ENCODE results near the gene MSANTD2.

MSANTD2 gene

DNA sequence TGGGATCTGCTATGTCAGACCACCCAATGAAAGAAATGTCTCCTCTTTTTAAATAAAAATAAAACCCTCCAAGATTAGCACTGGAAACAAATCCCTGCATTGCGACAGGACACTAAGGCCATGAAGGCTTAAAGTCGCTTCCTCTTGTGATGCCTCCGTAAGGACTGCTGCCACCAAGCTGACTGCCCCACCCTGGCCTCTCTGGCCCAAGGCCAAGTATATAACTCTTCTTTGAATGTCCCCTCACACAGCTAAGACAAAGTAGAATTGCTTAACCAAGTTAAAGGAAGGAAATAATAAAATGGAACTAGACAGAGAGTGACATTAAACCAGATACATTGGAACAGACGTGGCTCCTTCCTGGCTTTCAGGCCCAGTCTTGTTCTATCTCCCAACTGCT lies 68.0 kb downstream of the MSANTD2 start:
- TF ChIP-seq, protein P1, sequence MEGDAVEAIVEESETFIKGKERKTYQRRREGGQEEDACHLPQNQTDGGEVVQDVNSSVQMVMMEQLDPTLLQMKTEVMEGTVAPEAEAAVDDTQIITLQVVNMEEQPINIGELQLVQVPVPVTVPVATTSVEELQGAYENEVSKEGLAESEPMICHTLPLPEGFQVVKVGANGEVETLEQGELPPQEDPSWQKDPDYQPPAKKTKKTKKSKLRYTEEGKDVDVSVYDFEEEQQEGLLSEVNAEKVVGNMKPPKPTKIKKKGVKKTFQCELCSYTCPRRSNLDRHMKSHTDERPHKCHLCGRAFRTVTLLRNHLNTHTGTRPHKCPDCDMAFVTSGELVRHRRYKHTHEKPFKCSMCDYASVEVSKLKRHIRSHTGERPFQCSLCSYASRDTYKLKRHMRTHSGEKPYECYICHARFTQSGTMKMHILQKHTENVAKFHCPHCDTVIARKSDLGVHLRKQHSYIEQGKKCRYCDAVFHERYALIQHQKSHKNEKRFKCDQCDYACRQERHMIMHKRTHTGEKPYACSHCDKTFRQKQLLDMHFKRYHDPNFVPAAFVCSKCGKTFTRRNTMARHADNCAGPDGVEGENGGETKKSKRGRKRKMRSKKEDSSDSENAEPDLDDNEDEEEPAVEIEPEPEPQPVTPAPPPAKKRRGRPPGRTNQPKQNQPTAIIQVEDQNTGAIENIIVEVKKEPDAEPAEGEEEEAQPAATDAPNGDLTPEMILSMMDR (IDR thresholded peaks at IDR 0.05; ENCODE audit: insufficient read depth, low read length, missing control alignments): no peak
- ChIA-PET CTCF (interaction anchor here (1.9 kb wide), 1 partner anchor 63 kb away, joined by 5 read pairs; no protein-coding TSS in a partner anchor), POLR2A (no interaction called here)
- DNase-seq (ENCODE audit: low read depth, low spot score): no peak
- H3K4me3 ChIP-seq (ENCODE audit: low read depth, low read length): no peak overlapping the region

DNA sequence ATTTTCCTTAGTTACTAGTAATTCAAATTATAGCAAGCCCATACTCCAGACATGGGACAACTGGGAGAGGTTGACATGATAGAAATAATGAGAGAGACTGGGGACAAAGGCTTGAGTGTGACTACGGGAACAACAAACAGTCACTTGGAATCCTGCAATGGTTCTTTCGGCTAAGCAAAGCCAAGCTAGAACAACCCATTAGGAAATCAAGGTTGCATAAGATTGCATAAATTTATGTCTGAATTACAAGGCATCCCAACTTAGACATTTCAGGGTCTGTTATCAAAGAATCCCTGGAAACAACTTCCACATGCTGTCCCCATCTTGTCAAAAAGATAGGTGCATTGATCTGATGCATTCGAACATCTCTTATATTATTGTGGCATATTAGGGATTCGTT lies 70.6 kb downstream of the MSANTD2 start:
- ChIA-PET CTCF (no interaction called here), POLR2A (no interaction called here)
- no peak overlapping the region for H3K4me3 ChIP-seq (ENCODE audit: low read depth, low read length)
- no peak for DNase-seq (ENCODE audit: low read depth, low spot score)
- TF ChIP-seq, protein P1 (IDR thresholded peaks at IDR 0.05; ENCODE audit: insufficient read depth, low read length, missing control alignments): no peak

DNA sequence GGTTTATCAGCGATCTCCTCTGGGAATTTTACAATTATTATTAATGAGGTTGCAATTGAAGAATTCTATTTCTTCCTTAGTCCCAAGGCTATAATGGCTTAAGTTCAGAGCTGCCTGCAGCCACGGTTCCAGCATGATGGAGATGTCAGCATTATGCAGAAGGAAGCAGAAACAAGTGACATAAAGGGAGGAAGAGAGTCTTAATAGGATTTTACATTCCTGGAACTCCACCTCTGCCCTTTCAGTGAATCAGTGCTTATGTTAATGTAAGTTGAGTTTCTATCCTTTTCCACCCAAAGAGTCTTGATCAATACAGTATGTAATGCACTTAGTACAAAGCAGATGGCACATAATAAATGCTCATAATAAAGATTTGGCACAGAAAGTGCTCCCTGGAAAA lies 72.1 kb downstream of the MSANTD2 start:
- no peak for DNase-seq (ENCODE audit: low read depth, low spot score)
- POLR2A ChIA-PET: no interaction called here
- CTCF ChIA-PET: no interaction called here
- H3K4me3 ChIP-seq (ENCODE audit: low read depth, low read length): no peak overlapping the region
- TF ChIP-seq, protein P1 (IDR thresholded peaks at IDR 0.05; ENCODE audit: insufficient read depth, low read length, missing control alignments): no peak

DNA sequence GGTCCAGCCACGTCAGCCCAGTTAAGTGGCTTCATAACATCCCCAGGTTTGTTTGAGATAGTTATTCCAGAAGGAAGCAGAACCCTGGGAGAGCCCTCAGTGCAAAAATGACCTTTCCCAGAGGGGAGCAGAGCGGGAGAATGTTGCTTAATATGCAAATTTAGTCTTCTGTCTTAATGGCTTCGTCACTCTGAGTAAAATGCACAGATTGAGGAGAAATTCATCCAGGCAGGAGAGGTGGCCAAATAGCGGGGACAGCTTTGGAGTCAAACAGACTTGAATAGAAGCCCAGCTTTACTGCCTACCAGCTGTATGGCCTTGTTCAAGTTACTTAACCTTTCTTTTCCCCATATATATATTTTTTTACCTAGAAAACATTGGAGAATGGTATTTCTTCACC lies 72.7 kb downstream of the MSANTD2 start:
- TF ChIP-seq, protein P1 (IDR thresholded peaks at IDR 0.05; ENCODE audit: insufficient read depth, low read length, missing control alignments): no peak
- ChIA-PET CTCF (no interaction called here), POLR2A (no interaction called here)
- no peak overlapping the region for H3K4me3 ChIP-seq (ENCODE audit: low read depth, low read length)
- no peak for DNase-seq (ENCODE audit: low read depth, low spot score)

DNA sequence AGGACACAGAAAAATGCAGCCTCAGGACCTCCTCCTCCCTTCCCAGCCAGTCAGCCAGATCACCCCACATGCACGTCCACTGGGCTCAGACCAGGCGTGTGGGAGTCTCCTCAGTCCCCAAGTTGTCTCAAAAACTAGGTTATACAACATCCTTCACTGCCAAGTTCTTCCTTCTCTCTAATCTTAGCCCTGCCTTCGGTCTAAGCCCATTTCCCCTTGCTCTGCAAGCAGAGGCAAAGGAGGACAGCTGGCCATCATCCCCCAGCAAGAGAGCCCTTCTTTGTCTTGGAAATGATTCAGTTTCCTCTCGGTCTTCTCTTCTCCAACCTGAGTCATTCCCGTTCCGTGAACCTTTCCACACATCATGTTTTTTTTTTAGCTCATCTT lies 74.5 kb downstream of the MSANTD2 start:
- no peak for DNase-seq (ENCODE audit: low read depth, low spot score)
- ChIA-PET CTCF (interaction anchor here (1.3 to 2.2 kb wide), 3 partner anchors 8 to 57 kb away, joined by 3 to 5 read pairs (median 3); partner anchors contain the start of gene NRGN), POLR2A (no interaction called here)
- H3K4me3 ChIP-seq (ENCODE audit: low read depth, low read length): no peak overlapping the region
- TF ChIP-seq, protein P1 (IDR thresholded peaks at IDR 0.05; ENCODE audit: insufficient read depth, low read length, missing control alignments): no peak

DNA sequence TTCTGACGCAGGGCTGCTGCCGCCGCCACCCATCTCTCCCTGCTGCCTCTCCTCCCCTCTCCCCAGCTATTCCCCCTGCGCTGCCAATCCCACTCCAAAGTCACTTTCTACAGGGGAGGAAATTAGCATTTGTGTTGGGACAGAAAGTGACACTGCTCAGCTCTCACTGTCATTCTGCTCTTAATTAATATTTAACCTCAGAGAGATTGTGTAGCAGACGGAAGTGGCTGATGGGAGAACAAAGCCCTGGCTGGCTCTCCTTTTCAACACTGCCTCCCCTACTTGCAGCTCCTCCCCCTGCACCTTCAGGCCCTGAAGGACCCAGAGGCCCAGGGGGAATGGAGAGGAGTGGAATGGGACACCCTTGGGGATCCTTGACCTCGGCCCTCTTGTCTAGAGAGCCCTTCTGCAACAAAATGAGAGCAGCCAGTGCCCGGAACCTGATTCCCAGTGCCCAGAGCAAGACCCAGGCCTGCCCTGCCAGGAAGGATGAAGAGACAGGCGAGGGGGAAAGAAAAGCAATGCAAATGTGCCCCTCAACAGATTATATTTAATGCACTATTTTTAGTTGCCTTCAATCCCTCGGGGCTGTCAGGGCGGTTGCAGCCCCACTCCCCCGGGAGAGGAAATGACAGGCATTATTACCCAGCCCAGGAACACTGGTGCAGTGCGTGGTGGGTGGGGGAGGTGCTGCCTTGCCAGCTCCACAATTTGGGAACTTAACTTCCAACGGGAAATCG lies 75.1 kb downstream of the MSANTD2 start:
- ChIA-PET CTCF (interaction anchor here (1.0 to 2.2 kb wide), 6 partner anchors 9 to 56 kb away, joined by 3 to 5 read pairs (median 3); partner anchors contain the start of gene NRGN), POLR2A (no interaction called here)
- TF ChIP-seq, protein P1 (IDR thresholded peaks at IDR 0.05; ENCODE audit: insufficient read depth, low read length, missing control alignments): no peak
- H3K4me3 ChIP-seq (ENCODE audit: low read depth, low read length): no peak overlapping the region
- DNase-seq (ENCODE audit: low read depth, low spot score): no peak

Data from AG04449 (cell line).